NCI-H82 (cell line): ENCODE data around the gene RPS28.
A peak's percentile ranks its signal among the peaks of the same experiment; 100 is the strongest.
"Not testable (repeated sequence)": the region's sequence is repeated elsewhere in the genome, so short reads cannot be mapped to it uniquely, and the experiment has no call there.

ENCODE experiments used
- DNase-seq: peaks from one replicate; lab custom pipeline; 2025; lab: John Stamatoyannopoulos, UW

Gene RPS28

GRCh38 chr19:8320564-8321066 is 681 bp upstream of the RPS28 start:
- DNase-seq = no peak

- DNase-seq = no peak
Measured at GRCh38 chr19:8321986-8322637, 816 bp downstream of the RPS28 start.

GRCh38 chr19:8322638-8322997 is 1.3 kb downstream of the RPS28 start:
- no peak for DNase-seq

- no peak for DNase-seq
Measured at GRCh38 chr19:8323781-8324185, 2.5 kb downstream of the RPS28 start.

GRCh38 chr19:8324186-8325050 is 3.1 kb downstream of the RPS28 start:
- peak; percentile 48 for DNase-seq

- DNase-seq = no peak
Measured at GRCh38 chr19:8325454-8325853, 4.2 kb downstream of the RPS28 start.

- no peak for DNase-seq
Measured at GRCh38 chr19:8329996-8330395, 8.7 kb downstream of the RPS28 start.

GRCh38 chr19:8331263-8331845 is 10.1 kb downstream of the RPS28 start:
- DNase-seq = no peak

- no peak for DNase-seq
Measured at GRCh38 chr19:8332976-8333766, 11.9 kb downstream of the RPS28 start.

GRCh38 chr19:8333767-8334457 is 12.6 kb downstream of the RPS28 start:
- no peak for DNase-seq

- DNase-seq = peak; percentile 77
Measured at GRCh38 chr19:8334458-8335342, 13.4 kb downstream of the RPS28 start.

GRCh38 chr19:8335343-8336071 is 14.2 kb downstream of the RPS28 start:
- peak; percentile 52 for DNase-seq

- DNase-seq = peak; percentile 38
Measured at GRCh38 chr19:8336072-8336569, 14.8 kb downstream of the RPS28 start.

- DNase-seq = no peak
Measured at GRCh38 chr19:8336660-8337059, 15.4 kb downstream of the RPS28 start.

GRCh38 chr19:8337728-8338127 is 16.4 kb downstream of the RPS28 start:
- DNase-seq = no peak

- no peak for DNase-seq
Measured at GRCh38 chr19:8338835-8339234, 17.5 kb downstream of the RPS28 start.

- DNase-seq = peak; percentile 40
Measured at GRCh38 chr19:8340341-8341096, 19.2 kb downstream of the RPS28 start.

- not testable (repeated sequence) for DNase-seq
Measured at GRCh38 chr19:8341504-8341903, 20.2 kb downstream of the RPS28 start.

- DNase-seq = no peak
Measured at GRCh38 chr19:8342316-8342683, 21.0 kb downstream of the RPS28 start.
